A375 (cell line): ENCODE results near the gene JARID2. TPM values are rescaled to one million over a fixed set of nuclear protein-coding genes. Genes with fewer than 3 reads are reported as not detected.

ENCODE experiments used
- small RNA-seq: library from RNA; depleted of rRNA; stranded (forward); fragments of <200 nt; gene quantifications from one replicate; pipeline ENCODE3, GENCODE V24; 2014
- total RNA-seq: library from RNA; depleted of rRNA; stranded (reverse); fragments of >200 nt; shearing (Covaris generic); gene quantifications from 2 replicates; pipeline ENCODE4 v1.2.3, GENCODE V29; 2014; rRNA removed

The JARID2 gene
- total RNA-seq, result 12.9 and 13.4 TPM in 2 replicates

DNA sequence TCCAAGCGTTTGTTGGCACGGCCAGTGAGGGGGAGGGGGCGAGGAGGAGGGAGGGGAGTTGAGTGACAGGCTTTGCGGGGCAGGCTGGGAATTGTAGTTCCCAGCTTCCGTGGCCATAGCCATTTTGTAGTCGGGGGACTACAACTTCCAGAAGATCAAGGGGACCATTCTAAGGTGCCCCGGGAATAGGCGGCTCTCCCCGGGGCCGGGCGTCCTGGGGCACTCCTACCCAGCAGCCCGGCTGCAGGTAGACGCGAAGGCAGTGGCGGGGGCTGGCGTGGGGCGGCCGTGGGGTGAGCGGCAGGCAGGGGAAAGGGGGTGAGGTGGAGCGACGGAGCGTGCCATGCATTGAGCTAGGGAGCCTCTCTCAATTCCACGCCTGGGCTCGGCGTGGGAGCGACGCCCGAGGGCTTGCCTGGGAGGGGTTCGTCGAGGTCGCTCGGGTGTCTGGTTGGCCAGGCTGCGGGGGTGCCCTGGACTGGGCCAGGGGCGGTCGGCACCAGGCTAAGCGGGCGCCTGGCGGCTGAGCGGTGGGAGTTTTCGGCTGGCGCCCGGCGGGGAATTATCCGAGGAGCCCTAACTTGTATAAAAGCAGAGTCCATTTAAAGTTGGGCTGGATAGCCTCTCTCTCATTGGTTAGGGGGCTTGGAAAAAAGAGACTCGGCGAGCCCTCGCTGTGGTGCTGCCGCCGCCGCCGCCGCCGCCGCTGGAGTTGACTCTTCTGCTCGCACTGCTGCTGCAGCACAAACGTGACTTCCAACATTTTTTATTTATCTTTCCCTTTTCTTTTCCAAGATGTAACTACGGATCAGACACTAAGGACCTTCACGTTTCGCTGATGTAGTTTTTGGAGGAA, at the start of gene JARID2:
JARID2 (plus strand) TSS at position 709 of the 856 bp plus-strand sequence. CDS start 471 bp downstream, outside the sequence.

Small RNA genes within 50 kb of the gene (small RNA-seq; reads per million reads assigned to genes)
- gene RF00001 (not detected), gene RNU6-522P (not detected), gene RNU6-645P (not detected)
